Esophagus squamous epithelium (tissue), 5 donors: ENCODE data around the gene RCOR1. TPM values are rescaled to one million over a fixed set of nuclear protein-coding genes. Genes with fewer than 3 reads are reported as not detected.

ENCODE experiments used
- DNase-seq: peaks from one replicate; lab custom pipeline; 2025; lab: John Stamatoyannopoulos, UW
- H3K27ac ChIP-seq, 4 donors: fragments of 200-600 bp; sonication (generic); one replicate each; pipeline ENCODE4 v1.5.1; 2016 to 2019; ENCODE audit warnings: mild to moderate bottlenecking in 1 of 4
- H3K27me3 ChIP-seq, 4 donors: fragments of 200-600 bp; sonication (generic); 1 replicate in 3 of 4; 2 replicates in 1 of 4; pipeline versions ENCODE4 v1.5.1 to v1.6.0; 2017 to 2021; ENCODE audit warnings: antibody characterized with exemption in 1 of 4
- H3K36me3 ChIP-seq, 3 donors: fragments of 200-600 bp; sonication (generic); one replicate each; pipeline ENCODE4 v1.5.1; 2016 to 2019
- H3K4me1 ChIP-seq, 3 donors: fragments of 200-600 bp; sonication (generic); one replicate each; pipeline ENCODE4 v1.5.1; 2017 to 2019
- H3K4me3 ChIP-seq, 4 donors: fragments of 200-600 bp; sonication (generic); 1 replicate in 3 of 4; 2 replicates in 1 of 4; pipeline ENCODE4 v1.5.1; 2016 to 2019; ENCODE audit warnings: mild to moderate bottlenecking in 2 of 4, moderate library complexity in 1 of 4
- H3K9me3 ChIP-seq, 3 donors: fragments of 200-600 bp; sonication (generic); one replicate each; pipeline ENCODE4 v1.5.1; 2016 to 2019
- POLR2A ChIP-seq, 4 donors: fragments of 450-650 bp; IDR thresholded peaks; one replicate each; pipeline ENCODE4 v1.6.1; 2017; ENCODE audit warnings: antibody characterized with exemption in 4 of 4, mild to moderate bottlenecking in 4 of 4, moderate library complexity in 3 of 4
- WGBS, 2 donors: methylation state at CpG; one replicate each; pipeline ENCODE4 v1.1.5; 2018; 5-methylcytosine and 5-hydroxymethylcytosine counted together
- intact Hi-C: fragments of 100-400 bp; cut with DNase I; formaldehyde crosslinking; loops from one replicate; pipeline ENCODE4 v1.15.0; 2022
- total RNA-seq, 4 donors: library from RNA; depleted of rRNA; stranded (reverse); fragments of >200 nt; gene quantifications; one replicate each; pipeline ENCODE4 v1.1.0, GENCODE V29; 2016
- TF ChIP-seq, protein P1 (sequence below), 6 experiments: fragments of 450-650 bp in 4 of 6; fragments of 200-600 bp in 2 of 6; sonication (generic) in 2 of 6; IDR thresholded peaks; one replicate each; pipeline ENCODE4 v1.5.1; 2016 to 2019; ENCODE audit warnings: antibody characterized with exemption in 6 of 6, mild to moderate bottlenecking in 4 of 6, moderate library complexity in 4 of 6
- donor health status: DM: yes; HTN: yes; CAD: no.

The RCOR1 gene
- total RNA-seq, 4 donors from 2014 or later, result 25.6 to 56.9 (median 35.2) TPM

GRCh38 chr14:102604183-102604582 is 11.7 kb downstream of the RCOR1 start:
- Histone ChIP-seq H3K27me3 (no peaks in the 10 kb centered on the region), H3K9me3 (no peaks in the 10 kb centered on the region), H3K27ac (peak overlapping the region in 3 of 4 donors; percentile 24 to 70 (median 62)), H3K4me1 (peaks cover 11 to 77% (median 38%) of the 10 kb centered on the region in 3 donors), H3K4me3 (no peak overlapping the region), H3K36me3 (peaks cover 0 to 11% (median 0%) of the 10 kb centered on the region in 3 donors)
- WGBS, 2 donors, result 67 to 76% methylated on average over 2 of the region's 2 CpGs
- DNase-seq, result no peak
- intact Hi-C loops, result no loop called here
- TF ChIP-seq POLR2A (IDR thresholded peaks at IDR 0.05), result no peak
- TF ChIP-seq, protein P1, sequence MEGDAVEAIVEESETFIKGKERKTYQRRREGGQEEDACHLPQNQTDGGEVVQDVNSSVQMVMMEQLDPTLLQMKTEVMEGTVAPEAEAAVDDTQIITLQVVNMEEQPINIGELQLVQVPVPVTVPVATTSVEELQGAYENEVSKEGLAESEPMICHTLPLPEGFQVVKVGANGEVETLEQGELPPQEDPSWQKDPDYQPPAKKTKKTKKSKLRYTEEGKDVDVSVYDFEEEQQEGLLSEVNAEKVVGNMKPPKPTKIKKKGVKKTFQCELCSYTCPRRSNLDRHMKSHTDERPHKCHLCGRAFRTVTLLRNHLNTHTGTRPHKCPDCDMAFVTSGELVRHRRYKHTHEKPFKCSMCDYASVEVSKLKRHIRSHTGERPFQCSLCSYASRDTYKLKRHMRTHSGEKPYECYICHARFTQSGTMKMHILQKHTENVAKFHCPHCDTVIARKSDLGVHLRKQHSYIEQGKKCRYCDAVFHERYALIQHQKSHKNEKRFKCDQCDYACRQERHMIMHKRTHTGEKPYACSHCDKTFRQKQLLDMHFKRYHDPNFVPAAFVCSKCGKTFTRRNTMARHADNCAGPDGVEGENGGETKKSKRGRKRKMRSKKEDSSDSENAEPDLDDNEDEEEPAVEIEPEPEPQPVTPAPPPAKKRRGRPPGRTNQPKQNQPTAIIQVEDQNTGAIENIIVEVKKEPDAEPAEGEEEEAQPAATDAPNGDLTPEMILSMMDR (IDR thresholded peaks at IDR 0.05), result no peak

- H3K9me3 ChIP-seq, result no peaks in the 10 kb centered on the region
- intact Hi-C loops, result no loop called here
- H3K27me3 ChIP-seq, result no peaks in the 10 kb centered on the region
- no peak for DNase-seq
- H3K27ac ChIP-seq, result peak overlapping the region in 3 of 4 donors; percentile 24 to 70 (median 62)
- peaks cover 11 to 74% (median 38%) of the 10 kb centered on the region in 3 donors for H3K4me1 ChIP-seq
- H3K4me3 ChIP-seq, result no peak overlapping the region
- H3K36me3 ChIP-seq, result peaks cover 0 to 10% (median 0%) of the 10 kb centered on the region in 3 donors
- TF ChIP-seq POLR2A (IDR thresholded peaks at IDR 0.05), result no peak
- TF ChIP-seq, protein P1 (IDR thresholded peaks at IDR 0.05), result no peak
- 19 to 47% methylated on average over 2 of the region's 2 CpGs for WGBS, 2 donors
Observed at GRCh38 chr14:102605029-102605428, 12.6 kb downstream of the RCOR1 start.

GRCh38 chr14:102606296-102606695 is 13.8 kb downstream of the RCOR1 start:
- Histone ChIP-seq H3K27ac (no peak overlapping the region), H3K4me1 (peaks cover 11 to 67% (median 38%) of the 10 kb centered on the region in 3 donors), H3K36me3 (peaks cover 0 to 11% (median 0%) of the 10 kb centered on the region in 3 donors), H3K4me3 (no peak overlapping the region), H3K9me3 (no peaks in the 10 kb centered on the region), H3K27me3 (no peaks in the 10 kb centered on the region)
- no peak for DNase-seq
- 68 to 83% methylated on average over 4 of the region's 4 CpGs for WGBS, 2 donors
- intact Hi-C loops, result no loop called here
- TF ChIP-seq, protein P1 (IDR thresholded peaks at IDR 0.05), result no peak
- TF ChIP-seq POLR2A (IDR thresholded peaks at IDR 0.05), result no peak

- Histone ChIP-seq H3K4me1 (peaks cover under 1 to 57% (median 27%) of the 10 kb centered on the region in 3 donors), H3K4me3 (no peak overlapping the region), H3K36me3 (peaks cover 0 to 17% (median 0%) of the 10 kb centered on the region in 3 donors), H3K27ac (no peak overlapping the region), H3K9me3 (no peaks in the 10 kb centered on the region), H3K27me3 (no peaks in the 10 kb centered on the region)
- intact Hi-C loops, result no loop called here
- 72 to 83% methylated on average over 4 of the region's 4 CpGs for WGBS, 2 donors
- DNase-seq, result no peak
- TF ChIP-seq, protein P1 (IDR thresholded peaks at IDR 0.05), result no peak
- no peak for TF ChIP-seq POLR2A (IDR thresholded peaks at IDR 0.05)
Observed at GRCh38 chr14:102608064-102608446, 15.6 kb downstream of the RCOR1 start.

- no peak for TF ChIP-seq POLR2A (IDR thresholded peaks at IDR 0.05)
- Histone ChIP-seq H3K27ac (no peak overlapping the region), H3K27me3 (no peaks in the 10 kb centered on the region), H3K9me3 (no peaks in the 10 kb centered on the region), H3K4me3 (no peak overlapping the region), H3K36me3 (peaks cover 0 to 17% (median 0%) of the 10 kb centered on the region in 3 donors), H3K4me1 (peaks cover 0 to 26% (median 4%) of the 10 kb centered on the region in 3 donors)
- DNase-seq, result no peak
- intact Hi-C loops, result no loop called here
- WGBS, 2 donors, result 66 to 70% methylated on average over 5 of the region's 5 CpGs
Observed at GRCh38 chr14:102610968-102611811, 18.7 kb downstream of the RCOR1 start.
